C4-2B (cell line): ENCODE data around the gene PTGR3.

ENCODE experiments used
- CTCF ChIP-seq: fragments of 450-650 bp; conservative IDR thresholded peaks from 2 replicates; pipeline ENCODE4 v1.5.1; 2017; ENCODE audit warnings: mild to moderate bottlenecking
- ZFX ChIP-seq: fragments of 450-650 bp; IDR thresholded peaks from 2 replicates; pipeline ENCODE4 v1.6.1; 2017

GRCh38 chr18:75219745-75220375, 10.9 kb upstream of the PTGR3 start:
- TF ChIP-seq CTCF (no peak), ZFX (no peak)
